Trophoblast cell (in vitro differentiated cells and primary cell): ENCODE measurements around the gene CD48.
A peak's percentile ranks its signal among the peaks of the same experiment; 100 is the strongest.
"Not testable (repeated sequence)": the region's sequence is repeated elsewhere in the genome, so short reads cannot be mapped to it uniquely, and the experiment has no call there.

Source experiments
- DNase-seq, 2 donors: peaks; one replicate each; pipeline ENCODE4 v3.0.0-alpha.2; 2016
- H2AFZ ChIP-seq: 2 replicates; pipeline ENCODE4 v1.6.1; 2013; ENCODE audit warnings: low read length, moderate library complexity, mild to moderate bottlenecking; ENCODE audit not compliant: insufficient read depth, poor library complexity
- H2AK5ac ChIP-seq: 2 replicates; pipeline ENCODE4 v1.6.1; 2013; ENCODE audit warnings: mild to moderate bottlenecking, low read length
- H2BK120ac ChIP-seq: 2 replicates; pipeline ENCODE4 v1.6.1; 2013; ENCODE audit warnings: low read length, mild to moderate bottlenecking, moderate library complexity; ENCODE audit not compliant: insufficient read depth, poor library complexity
- H2BK12ac ChIP-seq: 2 replicates; pipeline ENCODE4 v1.6.1; 2013; ENCODE audit warnings: mild to moderate bottlenecking, low read length, moderate library complexity
- H2BK5ac ChIP-seq: 2 replicates; pipeline ENCODE4 v1.6.1; 2013; ENCODE audit warnings: low read length, low read depth, moderate library complexity, mild to moderate bottlenecking; ENCODE audit not compliant: poor library complexity
- H3K14ac ChIP-seq: 2 replicates; pipeline ENCODE4 v1.6.1; 2013; ENCODE audit warnings: mild to moderate bottlenecking, low read length
- H3K18ac ChIP-seq: 2 replicates; pipeline ENCODE4 v1.6.1; 2013; ENCODE audit warnings: mild to moderate bottlenecking, low read length
- H3K23ac ChIP-seq: 2 replicates; pipeline ENCODE4 v1.6.1; 2013; ENCODE audit warnings: low read length
- H3K27ac ChIP-seq: 2 replicates; pipeline ENCODE4 v1.5.1; 2013; ENCODE audit warnings: low read depth, mild to moderate bottlenecking, inconsistent platforms, low read length, moderate library complexity
- H3K27me3 ChIP-seq: 2 replicates; pipeline ENCODE4 v1.6.1; 2013; ENCODE audit warnings: inconsistent platforms, mild to moderate bottlenecking, low read length, moderate library complexity; ENCODE audit not compliant: insufficient read depth
- H3K36me3 ChIP-seq, 2 experiments: 1 replicate in 1 of 2; 2 replicates in 1 of 2; pipeline ENCODE4 v1.6.1; 2013; ENCODE audit warnings: low read length in 2 of 2, mild to moderate bottlenecking in 2 of 2, moderate library complexity in 1 of 2; ENCODE audit not compliant: insufficient read depth in 2 of 2, control insufficient read depth in 1 of 2
- H3K4ac ChIP-seq: 2 replicates; pipeline ENCODE4 v1.6.1; 2013; ENCODE audit warnings: low read depth, mild to moderate bottlenecking, low read length, moderate library complexity
- H3K4me1 ChIP-seq, 2 experiments: 1 replicate in 1 of 2; 2 replicates in 1 of 2; pipeline ENCODE4 v1.6.1; 2013; ENCODE audit warnings: low read length in 2 of 2, mild to moderate bottlenecking in 2 of 2, moderate library complexity in 1 of 2; ENCODE audit not compliant: insufficient read depth in 2 of 2, control insufficient read depth in 1 of 2
- H3K4me2 ChIP-seq: 2 replicates; pipeline ENCODE4 v1.6.1; 2013; ENCODE audit warnings: inconsistent platforms, mild to moderate bottlenecking, low read length, moderate library complexity
- H3K4me3 ChIP-seq: 2 replicates; pipeline ENCODE4 v1.5.1; 2013; ENCODE audit warnings: mild to moderate bottlenecking, low read depth, low read length, inconsistent platforms
- H3K79me1 ChIP-seq: one replicate; pipeline ENCODE4 v1.6.1; 2013; ENCODE audit warnings: low read length
- H3K79me2 ChIP-seq: 2 replicates; pipeline ENCODE4 v1.6.1; 2013; ENCODE audit warnings: low read length, mild to moderate bottlenecking; ENCODE audit not compliant: control insufficient read depth, insufficient read depth, poor library complexity
- H3K9ac ChIP-seq: 2 replicates; pipeline ENCODE4 v1.6.1; 2013; ENCODE audit warnings: mild to moderate bottlenecking, low read length
- H3K9me3 ChIP-seq: 2 replicates; pipeline ENCODE4 v1.6.1; 2013; ENCODE audit warnings: low read depth, mild to moderate bottlenecking, control low read depth, inconsistent platforms, low read length; ENCODE audit not compliant: insufficient read depth
- H4K12ac ChIP-seq: 2 replicates; pipeline ENCODE4 v1.6.1; 2013; ENCODE audit warnings: low read depth, mild to moderate bottlenecking, low read length, moderate library complexity
- H4K8ac ChIP-seq: 2 replicates; pipeline ENCODE4 v1.6.1; 2013; ENCODE audit warnings: low read depth, mild to moderate bottlenecking, low read length, moderate library complexity
- H4K91ac ChIP-seq: one replicate; pipeline ENCODE4 v1.6.1; 2013; ENCODE audit warnings: low read depth, mild to moderate bottlenecking, low read length, moderate library complexity
- WGBS: extraction: QIAGEN DNeasy Blood & Tissue Kit; methylation state at CpG from one replicate; pipeline ENCODE4 v1.1.7; 2013; ENCODE audit warnings: missing lambda C conversion rate; ENCODE audit not compliant: insufficient read length, insufficient coverage; ENCODE audit errors: extremely low coverage; 5-methylcytosine and 5-hydroxymethylcytosine counted together

Gene CD48

DNA sequence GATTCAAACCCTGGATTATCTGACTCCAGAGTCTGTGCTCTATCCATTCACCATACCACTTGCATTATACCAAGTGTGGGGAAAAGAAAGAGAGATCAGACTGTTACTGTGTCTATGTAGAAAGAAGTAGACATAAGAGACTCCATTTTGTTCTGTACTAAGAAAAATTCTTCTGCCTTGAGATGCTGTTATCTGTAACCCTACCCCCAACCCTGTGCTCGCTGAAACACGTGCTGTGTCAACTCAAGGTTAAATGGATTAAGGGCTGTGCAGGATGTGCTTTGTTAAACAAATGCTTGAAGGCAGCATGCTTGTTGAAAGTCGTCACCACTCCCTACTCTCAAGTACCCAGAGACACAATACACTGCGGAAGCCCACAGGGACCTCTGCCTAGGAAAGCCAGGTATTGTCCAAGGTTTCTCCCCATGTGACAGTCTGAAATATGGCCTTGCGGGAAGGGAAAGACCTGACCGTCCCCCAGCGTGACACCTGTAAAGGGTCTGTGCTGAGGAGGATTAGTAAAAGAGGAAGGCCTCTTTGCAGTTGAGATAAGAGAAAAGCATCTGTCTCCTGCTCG lies 59.5 kb downstream of the CD48 start:
- H2BK12ac ChIP-seq, H3K4ac ChIP-seq, H3K9ac ChIP-seq, H3K14ac ChIP-seq, H4K8ac ChIP-seq, H2BK5ac ChIP-seq, H3K27me3 ChIP-seq, H2AK5ac ChIP-seq, DNase-seq, H3K36me3 ChIP-seq, H2AFZ ChIP-seq, H4K12ac ChIP-seq, H3K18ac ChIP-seq, H3K79me2 ChIP-seq, H3K23ac ChIP-seq, H4K91ac ChIP-seq, H3K9me3 ChIP-seq, H3K4me3 ChIP-seq, H3K4me2 ChIP-seq: not testable (repeated sequence)
- H3K79me1 ChIP-seq = peaks cover 12% of the 10 kb centered on the region
- peak overlapping the region; percentile 8 for H2BK120ac ChIP-seq
- WGBS = no CpG with 5 or more reads among the region's 8 CpGs
- H3K4me1 ChIP-seq = peaks cover 15 to 22% of the 10 kb centered on the region in 2 experiments
- H3K27ac ChIP-seq = peak overlapping the region; percentile 60

DNA sequence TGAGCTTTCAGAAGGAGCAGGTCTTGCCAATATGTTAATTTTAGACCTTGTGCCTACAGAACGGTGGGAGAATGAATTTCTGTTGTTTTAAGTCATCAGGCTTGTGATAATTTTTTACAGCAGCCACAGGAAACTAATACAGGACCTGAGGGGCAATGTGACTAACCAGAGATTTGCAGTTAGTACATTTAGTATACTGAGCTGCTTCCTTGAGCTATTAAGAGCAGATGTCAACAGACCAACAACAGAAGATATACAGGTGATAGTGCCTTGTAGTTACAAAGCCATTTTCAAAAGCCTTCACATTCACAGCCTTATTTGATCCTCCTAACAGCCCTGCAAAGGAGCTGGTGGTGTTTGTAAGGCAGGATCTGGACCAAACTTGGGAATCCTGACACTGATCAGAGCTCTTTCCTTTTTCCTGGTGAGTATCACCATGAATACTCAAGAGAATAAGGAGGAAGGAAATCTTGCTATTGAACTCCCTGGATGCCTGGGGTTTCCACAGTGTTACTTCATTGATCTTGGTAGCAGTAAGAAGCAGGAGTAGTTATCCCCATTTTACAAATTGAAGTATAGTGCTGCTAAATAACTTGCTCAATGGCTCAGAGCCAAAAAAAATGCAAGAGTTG lies 60.1 kb downstream of the CD48 start:
- no CpG with 5 or more reads among the region's 1 CpG for WGBS
- H3K27me3 ChIP-seq = no peaks in the 10 kb centered on the region

DNA sequence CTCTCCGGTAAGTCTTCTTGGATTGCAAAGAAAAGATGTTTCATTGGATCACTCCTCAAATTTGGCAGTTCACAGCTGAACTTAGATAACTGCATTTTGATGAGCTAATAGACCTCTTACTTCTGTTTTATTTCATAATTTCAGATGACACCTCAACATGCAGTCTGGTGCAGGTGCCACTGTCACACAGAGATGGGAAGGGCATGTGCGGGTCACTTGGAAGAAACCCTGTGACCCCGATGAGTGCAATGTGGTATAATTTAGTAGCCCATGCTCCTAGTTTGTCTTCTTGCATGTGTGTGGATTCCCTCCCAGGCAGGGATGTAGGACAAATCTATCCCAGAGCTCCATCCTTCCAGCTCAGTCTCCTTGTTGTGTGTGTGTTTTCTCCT lies 64.3 kb downstream of the CD48 start:
- H3K9ac ChIP-seq = no peak overlapping the region
- no peak overlapping the region for H2AFZ ChIP-seq
- H4K12ac ChIP-seq = no peak overlapping the region
- H3K4me2 ChIP-seq = no peak overlapping the region
- H3K27ac ChIP-seq = no peak overlapping the region
- no peaks in the 10 kb centered on the region for H3K36me3 ChIP-seq
- no peak overlapping the region for H3K4me3 ChIP-seq
- H3K9me3 ChIP-seq = no peaks in the 10 kb centered on the region
- no peak overlapping the region for H2BK5ac ChIP-seq
- H3K27me3 ChIP-seq = no peaks in the 10 kb centered on the region
- DNase-seq = no peak
- no peak overlapping the region for H2AK5ac ChIP-seq
- no peak overlapping the region for H3K18ac ChIP-seq
- no peak overlapping the region for H4K91ac ChIP-seq
- no peak overlapping the region for H3K4ac ChIP-seq
- no peak overlapping the region for H4K8ac ChIP-seq
- no peaks in the 10 kb centered on the region for H3K79me2 ChIP-seq
- H3K23ac ChIP-seq = no peak overlapping the region
- no peak overlapping the region for H2BK120ac ChIP-seq
- WGBS = no CpG with 5 or more reads among the region's 3 CpGs
- peaks cover 3 to 5% of the 10 kb centered on the region in 2 experiments for H3K4me1 ChIP-seq
- H3K79me1 ChIP-seq = peaks cover 3% of the 10 kb centered on the region
- H2BK12ac ChIP-seq = no peak overlapping the region
- H3K14ac ChIP-seq = no peak overlapping the region

More for the DNA sequence above, 60.1 kb downstream of the CD48 start:
- Histone ChIP-seq H2BK12ac (peak overlapping the region; percentile 82), H3K9ac (no peak overlapping the region), H3K4me3 (no peak overlapping the region), H3K79me1 (peaks cover 12% of the 10 kb centered on the region), H4K8ac (no peak overlapping the region), H3K4ac (no peak overlapping the region), H3K23ac (no peak overlapping the region), H4K12ac (no peak overlapping the region), H2AK5ac (no peak overlapping the region), H3K18ac (no peak overlapping the region), H3K27ac (peak overlapping the region; percentile 60), H3K4me2 (no peak overlapping the region), H3K9me3 (no peaks in the 10 kb centered on the region), H2BK120ac (peak overlapping the region; percentile 8), H2BK5ac (peak overlapping the region; percentile 68), H3K14ac (no peak overlapping the region), H4K91ac (peak overlapping the region; percentile 39), H2AFZ (no peak overlapping the region), H3K79me2 (no peaks in the 10 kb centered on the region), H3K4me1 (peaks cover 15 to 22% of the 10 kb centered on the region in 2 experiments), H3K36me3 (no peaks in the 10 kb centered on the region)
- DNase-seq = no peak

DNA sequence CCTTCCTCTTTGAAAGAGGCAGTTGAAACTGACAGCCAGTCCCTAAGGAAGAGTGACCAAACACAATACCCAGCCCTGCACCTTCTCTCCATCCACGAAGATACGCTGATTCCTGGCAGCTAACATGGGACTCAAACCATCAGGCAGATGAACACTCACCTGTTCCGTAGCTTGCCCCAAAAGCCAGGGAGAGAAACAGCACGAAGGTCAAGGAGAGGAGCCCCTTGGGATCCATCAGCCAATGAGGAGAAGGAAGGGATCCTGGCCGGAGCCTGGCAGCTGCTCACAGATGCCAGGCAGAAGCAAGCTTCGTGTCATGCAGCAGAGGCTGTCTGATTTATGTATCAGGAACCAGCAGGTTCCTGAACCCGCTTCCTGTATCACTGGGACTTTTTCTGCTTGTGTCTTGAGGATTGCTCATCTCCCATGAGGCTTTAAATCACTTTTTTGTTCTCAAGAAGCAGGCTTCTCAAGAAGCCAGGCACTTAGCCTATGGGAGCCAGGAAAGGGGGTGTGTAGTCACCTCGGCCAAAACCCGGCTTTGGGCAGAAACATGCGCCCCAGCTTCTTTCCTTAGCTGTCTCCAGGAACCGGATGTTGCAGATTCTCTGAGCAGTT lies 64.8 kb downstream of the CD48 start, which contains the start of gene SLAMF1:
SLAMF1 (minus strand) TSS at position 334 of the 618 bp plus-strand sequence; CDS start at position 235, 99 bp downstream.
- Histone ChIP-seq H3K4me1 (peaks cover 3 to 4% of the 10 kb centered on the region in 2 experiments), H3K36me3 (no peaks in the 10 kb centered on the region), H3K4me3 (no peak within 1 kb of the TSS), H3K4me2 (no peak within 1 kb of the TSS), H2BK120ac (no peak within 1 kb of the TSS), H2BK12ac (no peak within 1 kb of the TSS), H3K18ac (no peak within 1 kb of the TSS), H3K9me3 (no peaks in the 10 kb centered on the region), H2AK5ac (no peak within 1 kb of the TSS), H2BK5ac (no peak within 1 kb of the TSS), H3K27me3 (no peaks in the 10 kb centered on the region), H3K23ac (no peak within 1 kb of the TSS), H2AFZ (no peak within 1 kb of the TSS), H3K14ac (no peak within 1 kb of the TSS), H4K12ac (no peak within 1 kb of the TSS), H4K91ac (no peak within 1 kb of the TSS), H3K79me1 (peaks cover 3% of the 10 kb centered on the region), H3K79me2 (no peaks in the 10 kb centered on the region), H3K9ac (no peak within 1 kb of the TSS), H3K4ac (no peak within 1 kb of the TSS), H3K27ac (no peak within 1 kb of the TSS), H4K8ac (no peak within 1 kb of the TSS)
- DNase-seq = peak in 1 of 2 donors; percentile 17
- WGBS = no CpG with 5 or more reads among the region's 11 CpGs
